GM21619 (cell line): ENCODE data around the gene ILF3.

Experiments
- ATAC-seq: cut with Tn5 transposase; IDR thresholded peaks from one replicate; pipeline ENCODE4 v1.9.1; 2021; ENCODE audit not compliant: unreplicated experiment

Gene ILF3

DNA sequence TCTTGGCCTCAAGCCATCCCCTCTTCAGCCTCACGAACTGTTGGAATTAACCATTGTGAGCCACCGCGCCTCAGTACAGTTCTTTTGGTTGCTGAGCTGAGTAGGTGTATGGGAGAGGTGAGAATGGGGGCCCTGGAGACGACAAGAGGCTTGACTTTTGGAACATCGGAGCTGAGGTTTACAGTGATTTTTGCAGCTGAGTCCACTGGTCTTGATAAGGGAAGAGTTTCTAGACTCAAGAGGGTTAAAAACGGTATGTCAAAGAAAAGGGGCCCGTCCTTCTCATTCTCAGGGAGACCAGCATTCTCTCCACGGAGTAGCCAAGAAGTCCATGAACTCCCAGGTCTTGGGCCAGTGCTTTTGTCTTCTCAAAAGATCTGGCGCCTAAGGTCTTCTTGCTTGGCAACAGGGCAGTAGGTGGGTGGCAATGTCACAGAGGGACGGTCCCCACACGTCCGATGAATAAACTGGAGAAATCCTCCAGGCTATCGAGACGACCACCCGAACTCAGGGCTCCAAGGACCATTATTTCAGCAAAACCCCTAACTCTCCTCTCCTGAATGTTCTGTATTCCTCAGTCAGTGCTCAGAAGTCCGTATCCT, 40.7 kb downstream of the ILF3 start:
- no peak for ATAC-seq

DNA sequence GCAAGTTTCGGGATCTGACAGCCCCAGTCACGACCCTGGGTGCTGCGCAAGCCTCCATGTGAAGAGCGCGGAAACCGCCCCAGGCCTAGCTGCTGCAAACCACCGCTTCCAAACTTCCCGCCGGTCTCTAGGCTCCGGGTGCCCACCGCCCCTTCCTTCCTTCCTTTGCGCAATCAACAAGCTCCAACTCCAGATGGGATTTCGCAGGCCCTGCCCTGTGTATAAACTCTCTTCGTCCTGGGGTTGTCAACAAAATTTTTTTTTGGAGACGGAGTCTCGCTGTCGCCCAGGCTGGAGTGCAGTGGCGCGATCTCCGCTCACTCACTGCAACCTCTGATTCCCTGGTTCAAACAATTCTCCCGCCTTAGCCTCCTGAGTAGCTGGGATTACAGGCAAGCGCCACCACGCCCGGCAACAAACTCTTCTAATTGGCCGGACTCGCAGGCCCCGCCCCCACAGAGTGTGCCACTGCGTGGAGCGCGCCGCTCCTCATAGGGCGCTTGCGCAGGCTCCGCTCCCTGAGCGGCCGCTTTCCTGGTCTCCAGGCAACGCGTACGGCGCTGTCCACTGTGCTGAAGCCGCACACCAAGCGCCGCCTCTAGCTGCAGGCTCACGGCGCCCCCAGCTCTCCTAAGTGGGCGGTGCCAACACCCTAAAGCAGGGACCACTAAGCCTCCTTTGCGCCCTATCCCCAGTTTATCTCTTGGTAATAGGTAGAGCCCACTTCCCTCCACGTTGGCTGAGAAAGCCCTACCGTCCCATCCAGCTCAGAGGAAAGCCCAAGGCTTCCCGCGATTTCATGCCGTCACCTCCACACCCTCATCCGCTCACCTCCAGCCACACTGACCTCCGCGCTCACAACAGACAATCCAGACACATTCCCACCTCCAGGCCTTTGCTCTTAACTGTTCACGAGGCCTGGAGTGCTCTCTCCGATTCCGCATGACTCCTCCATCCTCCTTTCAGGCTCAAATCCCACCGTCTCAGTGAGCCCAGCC, 41.6 kb downstream of the ILF3 start:
- peak; percentile 60 for ATAC-seq

DNA sequence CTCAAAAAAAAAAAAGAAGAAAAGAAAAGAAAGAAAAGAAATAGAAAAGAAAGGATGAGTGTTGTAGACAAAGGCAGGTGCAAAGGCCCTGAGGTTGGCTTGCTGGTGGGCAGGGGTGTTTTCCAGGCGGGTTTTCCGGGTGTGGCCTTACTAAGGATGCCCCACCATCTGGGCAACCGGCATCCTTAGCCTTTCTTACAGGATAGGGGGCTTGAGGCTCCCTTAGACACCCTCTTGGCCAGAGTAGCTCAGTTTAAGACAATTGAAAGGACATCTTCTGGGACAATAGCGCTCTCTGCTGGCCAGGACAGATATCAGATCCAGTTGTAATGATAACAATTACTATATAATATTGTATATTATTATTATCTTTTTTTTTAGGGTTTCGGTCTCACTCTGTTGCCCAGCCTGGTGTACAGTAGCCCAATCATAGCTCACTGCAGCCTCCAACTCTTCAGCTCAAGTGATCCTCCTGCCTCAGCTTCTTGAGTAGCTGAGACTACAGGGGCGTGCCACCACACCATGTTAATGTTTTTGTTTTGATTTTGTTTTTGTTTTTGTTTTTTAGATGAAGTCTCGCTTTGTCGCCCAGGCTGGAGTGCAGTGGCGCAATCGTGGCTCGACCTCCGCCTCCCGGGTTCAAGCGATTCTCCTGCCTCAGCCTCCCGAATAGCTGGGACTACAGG, 45.6 kb downstream of the ILF3 start:
- no peak for ATAC-seq

DNA sequence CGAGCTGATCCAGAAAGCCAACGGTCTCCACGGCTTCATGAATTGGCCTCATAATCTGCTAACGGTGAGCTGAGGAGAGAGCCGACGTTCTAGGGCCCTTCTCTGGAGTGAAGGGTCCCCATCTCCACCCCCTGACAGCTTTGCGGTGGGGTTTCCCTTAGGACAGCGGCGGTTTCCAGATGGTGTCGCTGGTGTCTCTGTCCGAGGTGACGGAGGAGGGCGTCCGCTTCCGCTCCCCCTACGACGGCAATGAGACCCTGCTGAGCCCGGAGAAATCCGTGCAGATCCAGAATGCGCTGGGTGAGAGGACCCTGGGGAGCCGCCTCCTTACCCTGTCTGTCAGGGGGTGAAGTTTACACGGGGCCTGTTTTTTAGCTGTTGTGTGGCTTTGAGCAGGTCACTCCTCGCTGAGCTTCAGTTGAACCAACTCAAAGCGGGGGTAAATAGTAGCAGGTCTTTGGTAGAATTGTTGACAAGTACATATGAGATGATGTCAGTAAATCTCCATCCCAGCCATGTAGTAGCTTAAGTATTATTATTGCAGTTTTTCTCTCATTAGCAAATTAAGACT, 47.9 kb downstream of the ILF3 start:
- ATAC-seq = no peak

DNA sequence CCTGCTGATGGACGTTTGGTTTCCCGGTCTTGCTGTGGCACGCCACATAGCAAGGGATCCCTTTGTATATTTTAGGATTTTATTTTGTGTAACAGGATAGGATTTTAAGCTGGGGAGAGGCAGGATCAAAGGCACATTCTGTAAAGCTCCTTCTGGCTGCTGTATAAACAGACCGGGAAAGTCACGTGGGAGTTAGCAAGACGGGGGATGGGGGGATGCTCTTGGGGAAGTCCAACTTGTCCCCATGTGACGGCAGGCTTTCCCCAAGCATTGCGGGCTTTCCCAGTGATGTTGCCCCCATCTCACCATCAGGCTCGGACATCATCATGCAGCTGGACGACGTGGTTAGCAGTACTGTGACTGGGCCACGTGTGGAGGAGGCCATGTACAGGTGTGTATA, 52.8 kb downstream of the ILF3 start:
- no peak for ATAC-seq

DNA sequence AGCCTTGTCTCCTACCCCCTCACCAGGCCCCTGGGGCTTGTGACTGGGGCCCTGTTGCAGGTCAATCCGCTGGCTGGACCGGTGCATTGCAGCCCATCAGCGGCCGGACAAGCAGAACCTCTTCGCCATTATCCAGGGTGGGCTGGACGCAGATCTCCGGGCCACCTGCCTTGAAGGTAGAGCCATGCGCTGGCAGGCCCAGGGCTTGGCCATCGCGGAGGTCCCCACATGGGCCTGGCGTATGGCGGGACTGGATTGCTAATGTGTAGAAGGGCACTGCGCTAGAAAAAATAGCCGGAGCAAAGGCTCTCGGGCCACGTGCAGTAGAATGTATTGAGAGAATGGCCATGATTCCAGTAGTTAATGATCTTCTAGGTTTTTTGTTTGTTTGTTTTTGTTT, 53.3 kb downstream of the ILF3 start:
- ATAC-seq = no peak

DNA sequence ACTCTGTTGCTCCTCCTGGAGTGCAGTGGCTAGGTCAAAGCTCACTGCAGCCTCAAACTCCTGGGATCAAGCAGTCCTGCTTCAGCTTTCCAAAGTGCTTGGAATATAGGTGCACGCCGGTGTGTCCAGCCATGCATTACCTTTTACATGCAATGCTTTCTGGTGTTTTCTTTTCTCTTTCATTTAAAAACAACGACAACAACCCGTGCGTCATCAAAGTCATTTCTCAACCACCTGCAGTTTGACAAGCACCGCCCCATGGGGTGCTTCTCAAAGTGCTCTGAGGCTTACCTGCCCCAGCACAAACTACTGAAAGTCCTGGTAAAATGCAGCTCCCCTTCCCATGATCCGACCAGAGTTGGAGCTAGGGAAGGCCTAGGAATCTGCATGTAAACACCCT, 54.1 kb downstream of the ILF3 start:
- no peak for ATAC-seq

DNA sequence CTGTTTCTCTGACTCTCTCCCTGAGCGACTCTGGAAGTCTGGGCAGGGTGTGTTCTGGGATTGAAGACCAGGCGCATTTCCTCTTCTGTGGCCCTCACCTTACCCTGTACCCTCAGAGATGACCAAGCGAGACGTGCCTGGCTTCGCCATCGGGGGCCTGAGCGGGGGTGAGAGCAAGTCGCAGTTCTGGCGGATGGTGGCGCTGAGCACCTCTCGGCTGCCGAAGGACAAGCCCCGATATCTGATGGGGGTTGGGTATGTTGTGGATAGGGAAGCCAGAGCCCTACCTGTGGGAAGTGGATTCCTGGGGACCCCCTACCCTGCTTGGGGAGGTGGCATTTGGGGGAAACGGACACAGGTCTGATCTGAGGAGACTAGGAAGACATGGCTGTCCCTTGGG, 57.9 kb downstream of the ILF3 start:
- ATAC-seq = no peak

DNA sequence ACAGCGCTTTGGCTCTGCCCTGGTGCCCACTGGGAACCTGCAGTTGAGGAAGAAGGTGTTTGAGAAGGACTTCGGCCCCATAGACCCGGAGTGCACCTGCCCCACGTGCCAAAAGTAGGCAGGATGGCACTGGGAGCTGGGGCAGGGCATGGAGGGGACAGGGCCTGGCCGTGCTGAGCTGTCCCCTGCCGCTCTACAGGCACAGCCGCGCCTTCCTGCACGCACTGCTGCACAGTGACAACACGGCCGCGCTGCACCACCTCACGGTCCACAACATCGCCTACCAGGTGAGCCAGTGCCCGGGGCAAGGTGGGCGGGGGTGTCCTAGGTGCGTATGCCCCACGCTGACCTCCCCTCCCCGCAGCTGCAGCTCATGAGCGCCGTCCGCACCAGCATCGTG, 58.6 kb downstream of the ILF3 start:
- ATAC-seq = no peak

DNA sequence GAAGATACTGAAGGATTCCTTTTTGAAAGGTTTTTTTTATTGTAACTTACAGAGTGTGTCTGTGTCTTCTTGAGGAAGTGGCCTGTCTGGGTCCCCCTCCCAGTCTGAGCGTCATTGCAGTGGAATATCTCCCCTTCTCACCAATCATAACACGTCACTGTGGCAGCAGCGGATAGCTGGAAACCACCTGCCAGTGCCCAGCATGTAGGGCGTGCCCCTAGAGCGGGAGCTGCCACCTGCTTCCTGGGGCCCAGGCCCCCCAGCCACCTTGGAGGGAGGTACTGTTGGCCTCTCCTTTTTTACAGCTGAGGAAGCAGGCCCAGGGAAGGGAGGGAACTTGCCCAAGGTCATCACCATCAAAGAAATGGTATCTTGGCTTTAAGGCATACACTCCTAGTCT, 59.2 kb downstream of the ILF3 start:
- no peak for ATAC-seq

DNA sequence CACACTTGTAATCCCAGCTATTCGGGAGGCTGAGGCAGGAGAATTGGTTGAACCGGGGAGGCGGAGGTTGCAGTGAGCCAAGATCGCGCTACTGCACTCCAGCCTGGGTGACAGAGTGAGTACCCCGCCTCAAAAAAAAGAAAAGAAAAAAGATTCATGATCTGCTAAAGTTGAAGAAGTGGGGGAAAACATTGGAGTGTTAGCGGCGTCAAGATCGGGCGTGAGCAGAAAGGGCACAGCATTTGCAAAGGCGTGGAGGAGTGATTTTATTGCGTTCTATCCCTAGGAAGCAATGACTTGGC, 62.9 kb downstream of the ILF3 start:
- no peak for ATAC-seq

DNA sequence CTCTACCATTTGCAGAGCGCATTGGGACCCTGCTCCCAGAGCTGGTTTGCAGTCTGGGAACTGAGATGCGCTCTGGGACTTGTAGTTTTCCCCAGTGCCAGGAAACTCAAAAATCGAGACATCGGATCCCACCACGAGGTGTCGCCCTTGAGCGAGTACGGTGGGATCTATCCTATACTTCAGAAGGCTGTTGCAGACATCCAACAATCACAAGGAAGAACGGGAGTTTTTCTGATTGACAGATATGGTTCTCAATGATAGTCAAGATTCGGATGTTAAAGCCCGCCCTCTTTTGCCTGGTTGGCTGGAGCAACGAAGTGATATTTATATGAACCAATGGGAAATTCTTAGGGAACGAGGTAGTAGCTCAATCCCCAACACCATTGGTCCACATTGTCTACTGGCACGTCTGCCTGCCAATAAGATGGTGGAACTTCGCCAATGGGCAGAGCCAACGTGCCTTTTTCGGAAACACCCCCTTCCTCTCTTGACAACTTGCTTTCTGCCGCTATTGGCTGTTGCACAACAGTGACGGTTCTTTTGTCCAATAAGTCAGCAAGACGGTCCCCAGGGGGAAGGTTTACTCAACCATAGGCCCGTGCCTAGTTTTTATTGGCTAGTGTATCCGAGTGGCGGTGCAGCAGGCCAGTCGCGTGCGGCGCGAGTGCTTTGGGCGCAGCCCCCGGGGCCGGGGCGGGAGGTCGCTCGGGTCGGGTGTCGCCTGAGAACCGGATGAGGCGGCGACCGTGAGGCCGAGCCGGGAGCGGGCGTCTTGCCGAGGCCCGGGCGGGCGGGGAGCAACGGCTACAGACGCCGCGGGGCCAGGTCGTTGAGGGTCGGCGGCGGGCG, 63.4 kb downstream of the ILF3 start, which contains the start of gene DNM2:
Gene DNM2 (plus strand): TSS at position 724 of the 849 bp plus-strand sequence. CDS start 164 bp downstream, outside the sequence.
- ATAC-seq = peak; percentile 80

DNA sequence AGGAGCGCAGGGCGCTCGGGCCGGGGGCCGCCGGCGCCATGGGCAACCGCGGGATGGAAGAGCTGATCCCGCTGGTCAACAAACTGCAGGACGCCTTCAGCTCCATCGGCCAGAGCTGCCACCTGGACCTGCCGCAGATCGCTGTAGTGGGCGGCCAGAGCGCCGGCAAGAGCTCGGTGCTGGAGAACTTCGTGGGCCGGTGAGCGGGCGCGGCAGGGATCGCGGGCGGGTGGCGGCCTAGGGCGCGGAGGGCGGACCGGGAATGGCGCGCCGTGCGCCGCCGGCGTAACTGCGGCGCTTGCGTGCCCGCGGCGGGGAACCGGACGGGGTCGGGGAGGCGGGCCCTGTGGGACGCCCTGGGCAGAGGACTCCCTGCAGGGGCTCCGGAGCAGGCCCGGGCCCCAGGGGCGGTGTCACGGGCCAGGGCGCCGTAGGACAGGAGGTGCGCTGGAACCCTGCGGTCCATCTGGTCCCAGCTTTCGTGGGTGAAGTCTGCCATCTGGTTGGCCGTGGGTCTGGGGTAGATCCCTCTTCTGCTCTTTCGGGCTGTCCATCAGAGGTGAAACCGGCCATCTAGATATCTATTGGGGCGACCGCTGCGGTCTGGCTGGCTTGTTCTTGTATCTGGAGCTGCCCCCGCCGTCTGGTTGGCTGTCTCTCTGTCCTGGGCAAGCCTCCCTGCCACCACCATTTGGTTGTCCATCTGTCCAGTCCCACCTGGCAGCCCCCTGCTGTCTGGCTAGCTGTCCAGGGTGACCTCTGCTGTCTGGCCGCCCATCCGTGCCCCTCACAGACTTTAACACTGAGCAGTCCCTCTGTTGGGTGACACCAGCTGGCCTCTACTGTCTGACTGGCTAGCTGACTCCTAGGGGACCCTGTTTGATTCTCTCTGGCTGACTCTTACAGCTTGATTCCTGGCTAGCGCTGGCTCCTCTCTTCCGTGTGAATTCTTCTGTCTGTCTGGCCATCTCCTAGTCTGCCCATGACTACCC, 64.4 kb downstream of the ILF3 start:
- peak; percentile 14 for ATAC-seq

DNA sequence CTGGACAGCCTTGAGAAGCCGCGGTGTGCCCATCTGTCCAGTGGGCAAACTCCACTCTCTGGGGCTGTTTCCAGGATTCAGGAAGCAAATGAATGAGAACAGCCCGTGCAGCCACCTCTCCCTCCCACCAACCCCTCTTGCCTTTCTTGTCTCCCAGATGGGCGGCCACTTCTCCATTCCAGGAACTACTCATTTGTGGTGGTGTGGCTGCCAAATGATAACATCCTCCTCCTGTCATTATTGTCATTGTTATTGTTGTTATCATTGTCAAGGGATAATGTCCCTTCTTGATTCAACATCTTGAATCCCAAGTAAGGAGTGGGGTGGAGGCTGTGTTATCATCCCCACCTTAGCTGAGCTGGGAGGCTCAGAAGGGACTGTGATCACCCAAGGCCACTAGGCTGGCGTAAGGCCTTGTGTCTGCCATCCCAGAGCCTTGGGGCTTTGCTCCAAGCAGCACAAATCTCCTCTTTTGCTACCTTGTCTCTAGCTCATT, 65.4 kb downstream of the ILF3 start:
- ATAC-seq = no peak

DNA sequence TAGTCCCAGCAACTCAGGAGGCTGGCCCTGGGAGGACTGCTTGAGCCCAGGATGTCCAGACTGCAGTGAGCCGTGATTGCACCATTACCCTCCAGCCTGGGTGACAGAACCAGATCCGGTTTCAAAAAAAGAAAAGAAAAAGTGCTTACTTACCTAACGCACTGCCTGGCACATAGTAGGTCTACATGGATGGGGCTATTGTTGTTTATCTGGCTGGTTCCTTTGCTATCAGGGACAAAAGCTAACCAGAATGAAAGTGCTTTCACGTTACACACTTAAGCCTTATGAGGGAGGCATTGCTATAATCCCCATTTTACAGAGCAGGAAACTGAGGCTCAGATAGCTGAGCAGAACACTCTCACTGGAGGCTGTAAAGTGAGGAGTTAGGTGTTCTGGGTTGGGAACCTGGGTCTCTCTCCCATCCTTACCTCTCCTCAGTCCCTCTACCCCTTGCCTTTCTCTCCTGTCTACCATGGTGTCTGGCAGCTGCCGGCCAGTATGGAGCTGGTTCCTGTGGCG, 66.5 kb downstream of the ILF3 start:
- no peak for ATAC-seq

DNA sequence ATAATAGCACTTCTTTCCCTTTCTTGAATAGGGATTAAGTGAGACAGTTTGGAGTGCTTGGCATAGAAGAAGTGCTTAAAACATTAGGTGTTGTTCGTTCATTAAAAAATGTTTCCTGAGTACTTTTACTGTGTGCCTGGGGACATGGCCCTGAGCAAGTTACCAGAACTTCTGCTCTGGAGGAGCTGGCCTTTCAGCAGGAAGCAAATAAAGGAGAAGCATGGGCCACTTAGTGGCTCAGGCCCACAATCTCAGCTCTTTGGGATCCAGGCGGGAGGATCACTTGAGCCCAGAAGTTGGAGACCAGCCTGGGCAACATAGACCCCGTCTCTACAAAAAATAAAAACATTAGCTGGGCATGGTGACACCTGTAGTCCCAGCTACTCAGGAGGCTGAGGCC, 69.4 kb downstream of the ILF3 start:
- no peak for ATAC-seq

DNA sequence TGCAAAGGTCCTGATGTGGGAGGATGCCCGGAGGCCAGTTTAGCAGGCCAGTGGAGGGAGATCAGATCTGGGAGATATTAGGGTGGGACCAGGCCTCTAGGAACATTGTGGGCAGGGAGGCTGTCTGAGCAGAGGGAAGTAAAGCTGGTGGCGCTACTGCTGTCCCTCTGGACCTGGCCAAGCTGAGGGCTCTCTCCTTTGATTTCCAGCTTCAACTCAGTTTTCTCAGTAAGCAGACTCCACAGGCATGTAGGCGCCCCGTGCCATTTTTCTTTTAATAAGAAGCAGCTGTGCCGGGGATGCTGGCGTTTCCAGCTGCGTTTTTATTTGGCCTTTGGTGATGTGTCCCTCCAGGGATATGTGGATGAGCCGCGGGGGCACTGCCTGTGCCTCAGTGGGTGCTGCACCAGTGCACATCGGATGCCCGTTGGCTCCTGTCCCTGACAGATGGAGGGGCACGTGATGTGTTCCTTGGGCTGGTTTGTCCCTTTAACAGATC, 70.5 kb downstream of the ILF3 start:
- no peak for ATAC-seq

DNA sequence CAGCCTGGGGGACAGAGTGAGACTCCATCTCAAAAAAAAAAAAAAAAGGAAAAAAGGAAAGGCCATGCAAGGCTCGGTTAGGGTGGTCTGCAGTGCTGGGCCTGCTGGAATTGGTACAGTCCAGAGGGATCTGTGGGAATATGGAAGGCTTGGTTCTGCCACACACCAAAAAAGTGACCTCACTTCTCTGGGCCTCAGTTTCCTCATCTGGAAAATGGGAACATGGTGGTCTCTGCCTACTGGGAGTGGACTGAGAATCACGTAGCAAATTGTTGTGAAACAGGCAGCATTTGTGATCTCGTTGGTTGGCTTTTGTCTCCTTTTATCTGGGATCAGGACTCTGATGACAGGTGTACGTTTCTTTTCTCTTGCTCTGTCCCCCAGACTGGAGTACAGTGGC, 71.3 kb downstream of the ILF3 start:
- no peak for ATAC-seq

DNA sequence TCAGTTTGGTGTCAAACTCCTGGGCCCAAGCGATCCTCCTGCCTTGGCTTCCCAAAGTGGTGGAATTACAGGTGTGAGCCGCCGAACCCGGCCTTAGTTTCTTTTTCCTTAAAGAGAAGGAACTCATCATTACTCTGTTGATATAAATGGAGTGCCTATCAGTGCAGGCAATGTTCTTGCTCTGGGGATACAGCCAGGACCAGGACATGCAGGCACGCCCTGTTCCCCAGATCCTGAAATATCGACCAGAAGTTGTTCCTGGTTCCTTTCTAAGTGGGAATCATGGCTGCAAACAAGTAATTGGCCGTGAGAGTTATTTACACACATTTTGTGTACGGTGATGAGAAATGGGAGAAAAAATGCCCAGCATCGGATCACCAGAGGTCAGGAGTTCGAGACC, 72.1 kb downstream of the ILF3 start:
- ATAC-seq = no peak
